ENCODE results near the gene FIP1L1. TPM values are rescaled to one million over a fixed set of nuclear protein-coding genes. Genes with fewer than 3 reads are reported as not detected.

FIP1L1 gene
- total and polyA plus RNA-seq, 10 of the 15 experiments (the other 5 are each of a cell fraction or from before 2014, with no cell fraction given) = 28.1 to 110 (median 59.4) TPM

DNA sequence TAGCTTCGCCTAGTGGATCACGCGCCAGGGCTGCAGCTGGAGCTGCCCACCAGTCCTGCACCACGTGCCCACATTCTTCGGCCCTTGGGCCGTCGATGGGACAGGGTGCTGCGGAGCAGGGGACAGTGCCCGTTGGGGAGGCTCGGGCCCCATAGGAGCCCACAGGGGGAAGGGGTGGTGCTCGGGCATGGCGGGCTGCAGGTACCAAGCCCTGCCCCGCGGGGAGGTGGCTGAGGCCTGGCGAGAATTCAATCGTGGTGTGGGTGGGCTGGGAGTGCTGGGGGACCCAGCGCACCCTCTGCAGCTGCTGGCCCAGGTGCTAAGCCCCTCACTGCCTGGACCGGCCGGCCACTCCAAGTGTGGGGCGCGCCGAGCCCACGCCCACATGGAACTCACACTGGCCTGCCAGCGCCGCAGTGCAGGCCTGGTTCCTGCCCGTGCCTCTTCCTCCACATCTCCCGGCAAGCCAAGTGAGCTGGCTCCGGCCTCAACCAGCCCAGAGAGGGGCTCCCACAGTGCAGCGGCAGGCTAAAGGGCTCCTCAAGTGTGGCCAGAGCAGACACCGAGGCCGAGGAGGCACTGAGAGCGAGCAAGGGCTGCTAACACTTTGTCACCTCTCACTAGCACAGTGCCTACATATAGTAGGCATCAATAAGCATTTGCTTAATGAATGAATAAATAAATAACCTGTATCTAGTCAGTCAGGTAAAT, 23.3 kb upstream of the FIP1L1 start (continued):
- TF ChIP-seq, protein P1, sequence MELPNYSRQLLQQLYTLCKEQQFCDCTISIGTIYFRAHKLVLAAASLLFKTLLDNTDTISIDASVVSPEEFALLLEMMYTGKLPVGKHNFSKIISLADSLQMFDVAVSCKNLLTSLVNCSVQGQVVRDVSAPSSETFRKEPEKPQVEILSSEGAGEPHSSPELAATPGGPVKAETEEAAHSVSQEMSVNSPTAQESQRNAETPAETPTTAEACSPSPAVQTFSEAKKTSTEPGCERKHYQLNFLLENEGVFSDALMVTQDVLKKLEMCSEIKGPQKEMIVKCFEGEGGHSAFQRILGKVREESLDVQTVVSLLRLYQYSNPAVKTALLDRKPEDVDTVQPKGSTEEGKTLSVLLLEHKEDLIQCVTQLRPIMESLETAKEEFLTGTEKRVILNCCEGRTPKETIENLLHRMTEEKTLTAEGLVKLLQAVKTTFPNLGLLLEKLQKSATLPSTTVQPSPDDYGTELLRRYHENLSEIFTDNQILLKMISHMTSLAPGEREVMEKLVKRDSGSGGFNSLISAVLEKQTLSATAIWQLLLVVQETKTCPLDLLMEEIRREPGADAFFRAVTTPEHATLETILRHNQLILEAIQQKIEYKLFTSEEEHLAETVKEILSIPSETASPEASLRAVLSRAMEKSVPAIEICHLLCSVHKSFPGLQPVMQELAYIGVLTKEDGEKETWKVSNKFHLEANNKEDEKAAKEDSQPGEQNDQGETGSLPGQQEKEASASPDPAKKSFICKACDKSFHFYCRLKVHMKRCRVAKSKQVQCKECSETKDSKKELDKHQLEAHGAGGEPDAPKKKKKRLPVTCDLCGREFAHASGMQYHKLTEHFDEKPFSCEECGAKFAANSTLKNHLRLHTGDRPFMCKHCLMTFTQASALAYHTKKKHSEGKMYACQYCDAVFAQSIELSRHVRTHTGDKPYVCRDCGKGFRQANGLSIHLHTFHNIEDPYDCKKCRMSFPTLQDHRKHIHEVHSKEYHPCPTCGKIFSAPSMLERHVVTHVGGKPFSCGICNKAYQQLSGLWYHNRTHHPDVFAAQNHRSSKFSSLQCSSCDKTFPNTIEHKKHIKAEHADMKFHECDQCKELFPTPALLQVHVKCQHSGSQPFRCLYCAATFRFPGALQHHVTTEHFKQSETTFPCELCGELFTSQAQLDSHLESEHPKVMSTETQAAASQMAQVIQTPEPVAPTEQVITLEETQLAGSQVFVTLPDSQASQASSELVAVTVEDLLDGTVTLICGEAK (IDR thresholded peaks at IDR 0.05; ENCODE audit: borderline replicate concordance) = no peak
- TF ChIP-seq, protein P2, sequence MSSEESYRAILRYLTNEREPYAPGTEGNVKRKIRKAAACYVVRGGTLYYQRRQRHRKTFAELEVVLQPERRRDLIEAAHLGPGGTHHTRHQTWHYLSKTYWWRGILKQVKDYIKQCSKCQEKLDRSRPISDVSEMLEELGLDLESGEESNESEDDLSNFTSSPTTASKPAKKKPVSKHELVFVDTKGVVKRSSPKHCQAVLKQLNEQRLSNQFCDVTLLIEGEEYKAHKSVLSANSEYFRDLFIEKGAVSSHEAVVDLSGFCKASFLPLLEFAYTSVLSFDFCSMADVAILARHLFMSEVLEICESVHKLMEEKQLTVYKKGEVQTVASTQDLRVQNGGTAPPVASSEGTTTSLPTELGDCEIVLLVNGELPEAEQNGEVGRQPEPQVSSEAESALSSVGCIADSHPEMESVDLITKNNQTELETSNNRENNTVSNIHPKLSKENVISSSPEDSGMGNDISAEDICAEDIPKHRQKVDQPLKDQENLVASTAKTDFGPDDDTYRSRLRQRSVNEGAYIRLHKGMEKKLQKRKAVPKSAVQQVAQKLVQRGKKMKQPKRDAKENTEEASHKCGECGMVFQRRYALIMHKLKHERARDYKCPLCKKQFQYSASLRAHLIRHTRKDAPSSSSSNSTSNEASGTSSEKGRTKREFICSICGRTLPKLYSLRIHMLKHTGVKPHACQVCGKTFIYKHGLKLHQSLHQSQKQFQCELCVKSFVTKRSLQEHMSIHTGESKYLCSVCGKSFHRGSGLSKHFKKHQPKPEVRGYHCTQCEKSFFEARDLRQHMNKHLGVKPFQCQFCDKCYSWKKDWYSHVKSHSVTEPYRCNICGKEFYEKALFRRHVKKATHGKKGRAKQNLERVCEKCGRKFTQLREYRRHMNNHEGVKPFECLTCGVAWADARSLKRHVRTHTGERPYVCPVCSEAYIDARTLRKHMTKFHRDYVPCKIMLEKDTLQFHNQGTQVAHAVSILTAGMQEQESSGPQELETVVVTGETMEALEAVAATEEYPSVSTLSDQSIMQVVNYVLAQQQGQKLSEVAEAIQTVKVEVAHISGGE (CRISPR knock-in tag; IDR thresholded peaks at IDR 0.05) = no peak
- no peak for TF ChIP-seq MXI1 (IDR thresholded peaks at IDR 0.05; ENCODE audit: low read depth, low read length)
- TF ChIP-seq RCOR1 (conservative IDR thresholded peaks at IDR 0.05; ENCODE audit: low read depth, low read length) = no peak
- TF ChIP-seq RAD21 (IDR thresholded peaks at IDR 0.05; ENCODE audit: insufficient read depth, low read depth, low read length) = no peak
- no peak for TF ChIP-seq SREBF2 (IDR thresholded peaks at IDR 0.05; ENCODE audit: low read length)
- TF ChIP-seq BRCA1 (IDR thresholded peaks at IDR 0.05; ENCODE audit: low read depth, low read length) = no peak
- no peak for TF ChIP-seq MEF2A (IDR thresholded peaks at IDR 0.05; ENCODE audit: insufficient read depth, low read depth, low read length)

Measured in GM12878 (cell line).